Activated B cell treated with CpG ODN at 0.5 μM for 24 hours (primary cell): ENCODE measurements around the gene UQCC2. TPM values are rescaled to one million over a fixed set of nuclear protein-coding genes. Genes with fewer than 3 reads are reported as not detected.

Experiments
- ATAC-seq: fragments of 200-7000 bp; cut with Tn5 transposase; one replicate; pipeline ENCODE4 v1.10.0; 2021; ENCODE audit warnings: low read depth, mild to moderate bottlenecking, moderate library complexity
- CTCF ChIA-PET: fragments of 350-600 bp; sonication (Branson Sonifier 250); formaldehyde crosslinking; loops from one replicate; lab custom pipeline; 2021; ENCODE audit warnings: antibody characterized with exemption; lab: Charles Lee
- POLR2A ChIA-PET: fragments of 350-600 bp; sonication (Branson Sonifier 250); formaldehyde crosslinking; loops from one replicate; lab custom pipeline; 2021; ENCODE audit warnings: antibody characterized with exemption; lab: Charles Lee
- DNase-seq: peaks from one replicate; pipeline ENCODE4 v3.0.0; 2022
- H3K27ac Mint-ChIP-seq: one replicate; pipeline ENCODE4 v1.8.0; 2020; ENCODE audit warnings: mixed read lengths
- H3K27me3 Mint-ChIP-seq: one replicate; pipeline ENCODE4 v1.8.0; 2021; ENCODE audit warnings: mixed read lengths
- H3K36me3 Mint-ChIP-seq: one replicate; pipeline ENCODE4 v1.8.0; 2021; ENCODE audit warnings: low read depth, mixed read lengths
- H3K4me1 Mint-ChIP-seq: one replicate; pipeline ENCODE4 v1.8.0; 2021; ENCODE audit warnings: mixed read lengths
- H3K4me3 Mint-ChIP-seq: one replicate; pipeline ENCODE4 v1.8.0; 2020; ENCODE audit warnings: mild to moderate bottlenecking, mixed read lengths
- H3K9me3 Mint-ChIP-seq: one replicate; pipeline ENCODE4 v1.8.0; 2020; ENCODE audit warnings: mixed read lengths
- intact Hi-C: fragments of 100-400 bp; cut with micrococcal nuclease; formaldehyde crosslinking; loops from one replicate; pipeline ENCODE4 v1.15.1; 2024
- total RNA-seq: library from RNA; stranded (reverse); gene quantifications from 2 replicates; pipeline ENCODE4 v1.2.3, GENCODE V29; 2022
- TF ChIP-seq, protein P1 (sequence below): fragments of 200-600 bp; IDR thresholded peaks from one replicate; pipeline ENCODE4 v1.8.0; 2022; ENCODE audit warnings: antibody characterized with exemption, mild to moderate bottlenecking

Gene UQCC2
- total RNA-seq, 1 donor from 2014 or later, result 26.2 TPM

DNA sequence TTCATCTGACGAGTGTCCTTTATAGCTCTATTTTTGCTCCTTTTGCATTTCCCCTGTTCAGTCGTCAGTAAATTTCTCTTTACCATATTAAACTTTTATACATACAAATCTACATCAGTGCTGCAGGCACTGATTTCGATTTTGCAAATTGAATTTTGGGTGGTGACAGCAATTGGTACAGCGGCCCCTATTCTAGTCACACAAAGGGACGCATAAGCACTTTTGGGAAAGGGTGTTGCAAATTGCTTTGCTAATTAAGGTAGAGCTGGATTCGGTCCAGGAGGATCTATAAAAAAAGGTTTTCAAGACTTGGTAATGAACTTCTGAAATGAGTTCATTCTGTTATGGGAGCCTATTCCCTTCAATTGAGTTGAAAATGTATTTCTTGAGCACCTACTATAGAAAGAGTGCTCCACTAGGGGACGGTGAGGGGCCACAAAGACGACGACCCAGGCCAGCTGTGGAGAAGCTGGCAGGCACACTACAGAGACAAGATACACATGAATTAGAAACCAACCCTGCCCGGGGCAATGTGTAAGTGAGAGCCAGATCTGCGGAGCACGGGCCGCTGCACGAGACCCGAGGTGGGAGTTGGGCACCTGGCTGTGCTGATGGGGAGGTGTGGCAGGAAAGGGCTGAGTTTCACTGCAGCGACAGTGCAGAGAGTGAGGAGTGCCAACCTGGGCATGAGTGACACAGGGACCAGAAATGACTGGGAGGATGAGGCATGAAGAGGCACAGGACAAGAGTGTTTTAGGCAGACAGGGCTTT lies 5.4 kb downstream of the UQCC2 start:
- no peaks in the 10 kb centered on the region for H3K9me3 Mint-ChIP-seq
- ATAC-seq (no peak), DNase-seq (no peak)
- H3K4me1 Mint-ChIP-seq, result peaks cover 33% of the 10 kb centered on the region
- intact Hi-C loops, result no loop called here
- no peaks in the 10 kb centered on the region for H3K27me3 Mint-ChIP-seq
- peaks cover 41% of the 10 kb centered on the region for H3K36me3 Mint-ChIP-seq
- TF ChIP-seq, protein P1, sequence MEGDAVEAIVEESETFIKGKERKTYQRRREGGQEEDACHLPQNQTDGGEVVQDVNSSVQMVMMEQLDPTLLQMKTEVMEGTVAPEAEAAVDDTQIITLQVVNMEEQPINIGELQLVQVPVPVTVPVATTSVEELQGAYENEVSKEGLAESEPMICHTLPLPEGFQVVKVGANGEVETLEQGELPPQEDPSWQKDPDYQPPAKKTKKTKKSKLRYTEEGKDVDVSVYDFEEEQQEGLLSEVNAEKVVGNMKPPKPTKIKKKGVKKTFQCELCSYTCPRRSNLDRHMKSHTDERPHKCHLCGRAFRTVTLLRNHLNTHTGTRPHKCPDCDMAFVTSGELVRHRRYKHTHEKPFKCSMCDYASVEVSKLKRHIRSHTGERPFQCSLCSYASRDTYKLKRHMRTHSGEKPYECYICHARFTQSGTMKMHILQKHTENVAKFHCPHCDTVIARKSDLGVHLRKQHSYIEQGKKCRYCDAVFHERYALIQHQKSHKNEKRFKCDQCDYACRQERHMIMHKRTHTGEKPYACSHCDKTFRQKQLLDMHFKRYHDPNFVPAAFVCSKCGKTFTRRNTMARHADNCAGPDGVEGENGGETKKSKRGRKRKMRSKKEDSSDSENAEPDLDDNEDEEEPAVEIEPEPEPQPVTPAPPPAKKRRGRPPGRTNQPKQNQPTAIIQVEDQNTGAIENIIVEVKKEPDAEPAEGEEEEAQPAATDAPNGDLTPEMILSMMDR, result no peak
- POLR2A ChIA-PET, result interaction anchor here (1.1 kb wide), 1 partner anchor 126 kb away, joined by 3 read pairs; the partner anchor contains the start of gene BAK1
- H3K4me3 Mint-ChIP-seq, result no peak overlapping the region
- CTCF ChIA-PET, result interaction anchor here (1.0 kb wide), 1 partner anchor 121 kb away, joined by 3 read pairs; no protein-coding TSS in a partner anchor
- peak overlapping the region; percentile 41 for H3K27ac Mint-ChIP-seq

DNA sequence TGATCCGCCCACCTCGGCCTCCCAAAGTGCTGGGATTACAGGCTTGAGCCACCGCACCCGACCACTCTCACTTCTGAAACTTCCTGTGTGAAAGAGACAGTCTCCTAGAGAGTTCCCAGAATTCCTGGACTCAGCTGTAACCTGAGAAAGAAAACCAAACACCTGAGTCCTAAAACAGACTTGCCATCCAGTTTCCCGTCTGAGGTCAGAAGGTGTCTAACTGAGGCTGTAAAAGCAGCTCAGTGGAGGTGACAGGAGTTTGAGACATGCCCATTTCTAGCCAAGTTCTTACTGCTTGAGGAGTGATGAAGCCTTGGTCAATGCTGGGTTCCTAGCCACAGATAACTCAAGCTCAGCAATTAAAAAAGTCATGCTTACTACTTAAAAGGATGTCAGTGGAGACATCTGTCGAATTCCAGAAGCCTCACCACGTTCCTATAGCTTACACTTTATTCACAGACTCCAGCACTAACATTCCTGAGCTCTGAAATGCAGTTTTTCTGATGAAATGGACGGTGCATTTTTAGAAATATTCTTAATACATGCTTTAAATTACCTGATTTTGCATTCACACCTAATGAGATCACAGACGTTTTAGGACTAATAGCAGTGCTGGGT lies 6.1 kb downstream of the UQCC2 start:
- TF ChIP-seq, protein P1, result no peak

DNA sequence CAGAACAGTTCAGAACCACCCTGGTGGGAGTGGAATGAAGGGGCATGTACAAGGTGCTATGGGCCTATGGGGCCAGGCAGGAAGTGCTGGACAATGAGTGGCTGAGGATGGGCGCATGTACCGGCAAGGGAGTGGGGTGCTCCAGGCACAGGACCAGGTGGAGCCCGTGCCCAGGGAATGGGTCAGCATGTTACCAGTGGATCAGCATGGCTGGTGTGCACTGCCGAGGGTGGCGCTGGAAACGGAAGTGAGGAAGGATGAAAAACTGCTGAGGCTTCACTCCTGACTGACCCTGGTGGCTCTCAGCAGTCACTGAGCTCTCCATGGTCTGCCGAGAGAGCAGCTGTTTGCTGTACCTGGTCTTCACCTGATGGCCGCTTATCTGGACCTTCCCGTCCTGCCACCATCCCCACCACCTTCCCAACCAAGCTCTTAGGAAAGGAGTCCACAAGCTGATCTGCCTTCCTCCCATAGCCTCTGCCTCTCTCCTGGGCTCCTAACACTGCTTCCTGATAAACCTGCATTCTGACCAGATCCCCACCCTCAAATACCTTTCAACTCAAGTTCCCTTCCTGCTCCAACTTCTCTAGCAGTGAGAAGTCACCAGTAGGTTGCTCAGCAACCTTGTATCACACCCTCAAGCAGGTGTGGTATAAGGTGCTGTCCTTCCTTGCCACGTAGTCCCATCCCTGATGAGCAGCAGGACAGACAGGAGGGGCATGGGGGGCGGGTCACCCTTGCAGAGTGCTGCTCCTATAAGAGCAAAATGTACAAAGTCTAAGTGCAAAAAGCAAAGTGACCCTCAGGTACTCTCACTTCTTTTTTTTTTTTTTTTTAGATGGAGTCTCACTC lies 7.1 kb downstream of the UQCC2 start:
- H3K27ac Mint-ChIP-seq, result no peak overlapping the region
- intact Hi-C loops, result no loop called here
- peaks cover 38% of the 10 kb centered on the region for H3K36me3 Mint-ChIP-seq
- ATAC-seq (no peak), DNase-seq (no peak)
- POLR2A ChIA-PET, result interaction anchor here (0.7 to 1.1 kb wide), 2 partner anchors 125 to 319 kb away, joined by 3 read pairs; partner anchors contain the start of gene BAK1
- CTCF ChIA-PET, result interaction anchor here (1.4 kb wide), 1 partner anchor 57 kb away, joined by 3 read pairs; no protein-coding TSS in a partner anchor
- H3K4me1 Mint-ChIP-seq, result peaks cover 34% of the 10 kb centered on the region
- TF ChIP-seq, protein P1, result no peak
- H3K4me3 Mint-ChIP-seq, result no peak overlapping the region
- no peaks in the 10 kb centered on the region for H3K9me3 Mint-ChIP-seq
- no peaks in the 10 kb centered on the region for H3K27me3 Mint-ChIP-seq

More for the DNA sequence above, 6.1 kb downstream of the UQCC2 start:
- intact Hi-C loops, result no loop called here
- CTCF ChIA-PET, result interaction anchor here (1.0 to 1.4 kb wide), 2 partner anchors 56 to 120 kb away, joined by 3 read pairs; no protein-coding TSS in a partner anchor
- H3K27ac Mint-ChIP-seq, result no peak overlapping the region
- peaks cover 41% of the 10 kb centered on the region for H3K36me3 Mint-ChIP-seq
- peaks cover 32% of the 10 kb centered on the region for H3K4me1 Mint-ChIP-seq
- POLR2A ChIA-PET, result interaction anchor here (0.7 to 1.1 kb wide), 2 partner anchors 125 to 320 kb away, joined by 3 read pairs; partner anchors contain the start of gene BAK1
- no peak for ATAC-seq
- no peaks in the 10 kb centered on the region for H3K9me3 Mint-ChIP-seq
- no peak for DNase-seq
- no peak overlapping the region for H3K4me3 Mint-ChIP-seq
- no peaks in the 10 kb centered on the region for H3K27me3 Mint-ChIP-seq

GRCh38 chr6:33702345-33702977 lies 9.0 kb downstream of the UQCC2 start:
- TF ChIP-seq, protein P1, result no peak
- ATAC-seq (peak; percentile 80), DNase-seq (no peak)
- POLR2A ChIA-PET, result interaction anchor here (1.0 to 1.1 kb wide), 2 partner anchors 9 to 32 kb away, joined by 4 read pairs; partner anchors contain the start of gene UQCC2
- H3K27me3 Mint-ChIP-seq, result no peaks in the 10 kb centered on the region
- H3K9me3 Mint-ChIP-seq, result no peaks in the 10 kb centered on the region
- H3K4me1 Mint-ChIP-seq, result peaks cover 50% of the 10 kb centered on the region
- CTCF ChIA-PET, result interaction anchor here (0.6 to 3.9 kb wide), 8 partner anchors 9 to 128 kb away, joined by 3 to 42 read pairs (median 4); partner anchors contain the start of gene UQCC2
- H3K4me3 Mint-ChIP-seq, result no peak overlapping the region
- intact Hi-C loops, result loop anchor here (1.0 kb wide), 1 partner anchor 311 kb away; the partner anchor contains the start of gene KIFC1
- peak overlapping the region; percentile 61 for H3K27ac Mint-ChIP-seq
- H3K36me3 Mint-ChIP-seq, result peaks cover 28% of the 10 kb centered on the region
